ENCODE results near the gene GPX1. TPM values are rescaled to one million over a fixed set of nuclear protein-coding genes. Genes with fewer than 3 reads are reported as not detected.
A peak's percentile ranks its signal among the peaks of the same experiment; 100 is the strongest.
"Not testable (repeated sequence)": the region's sequence is repeated elsewhere in the genome, so short reads cannot be mapped to it uniquely, and the experiment has no call there.

Gene GPX1
- 128 and 148 TPM in 2 replicates for total RNA-seq (2014; rRNA removed; shearing (Covaris generic))

DNA sequence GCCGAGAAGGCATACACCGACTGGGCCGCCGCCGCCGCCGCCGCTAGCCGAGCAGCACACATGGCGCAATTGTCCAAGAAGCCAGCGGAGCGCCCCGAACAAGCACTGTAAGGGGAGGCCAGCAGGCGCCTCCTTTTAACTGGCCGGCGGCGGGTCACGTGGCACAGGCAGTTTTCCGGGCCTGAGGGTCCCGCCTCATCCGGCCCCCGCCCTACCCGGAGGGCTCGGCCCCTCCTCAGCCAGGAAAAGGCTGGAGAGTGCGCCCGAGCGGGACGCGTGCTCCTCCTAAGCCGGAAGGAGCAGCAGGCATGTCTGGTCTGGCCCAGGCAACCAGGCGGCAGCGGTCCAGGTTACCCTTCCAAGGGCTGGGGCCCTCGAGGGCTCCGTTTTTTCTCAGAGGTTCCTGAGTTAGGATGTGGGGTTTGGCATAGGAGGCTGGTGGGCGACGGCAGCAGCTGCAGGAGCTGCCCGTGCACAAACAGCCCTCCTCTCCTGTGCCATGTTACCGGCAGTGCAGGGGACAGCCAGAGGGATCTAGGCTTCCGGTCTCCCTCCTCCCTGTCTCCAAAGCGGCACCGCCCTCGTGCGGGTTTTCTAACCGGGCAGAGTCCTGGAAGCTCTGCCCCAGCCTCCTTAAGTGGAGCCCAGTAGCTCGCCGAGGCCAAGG lies at the start of gene GPX1:
Gene GPX1 (minus strand): TSS at position 137 of the 667 bp plus-strand sequence. CDS start 75 bp downstream, at position 62.
- Histone ChIP-seq H3K4me1 (peaks cover 16% of the 10 kb centered on the region), H3K9me3 (replicated peaks) (no peaks in the 10 kb centered on the region), H3K27me3 (no peaks in the 10 kb centered on the region), H3K27ac (peak within 1 kb of the TSS; percentile 82), H3K36me3 (peaks cover 49% of the 10 kb centered on the region), H3K4me3 (peak within 1 kb of the TSS; percentile 62)
- DNase-seq, result peak; percentile 96

DNA sequence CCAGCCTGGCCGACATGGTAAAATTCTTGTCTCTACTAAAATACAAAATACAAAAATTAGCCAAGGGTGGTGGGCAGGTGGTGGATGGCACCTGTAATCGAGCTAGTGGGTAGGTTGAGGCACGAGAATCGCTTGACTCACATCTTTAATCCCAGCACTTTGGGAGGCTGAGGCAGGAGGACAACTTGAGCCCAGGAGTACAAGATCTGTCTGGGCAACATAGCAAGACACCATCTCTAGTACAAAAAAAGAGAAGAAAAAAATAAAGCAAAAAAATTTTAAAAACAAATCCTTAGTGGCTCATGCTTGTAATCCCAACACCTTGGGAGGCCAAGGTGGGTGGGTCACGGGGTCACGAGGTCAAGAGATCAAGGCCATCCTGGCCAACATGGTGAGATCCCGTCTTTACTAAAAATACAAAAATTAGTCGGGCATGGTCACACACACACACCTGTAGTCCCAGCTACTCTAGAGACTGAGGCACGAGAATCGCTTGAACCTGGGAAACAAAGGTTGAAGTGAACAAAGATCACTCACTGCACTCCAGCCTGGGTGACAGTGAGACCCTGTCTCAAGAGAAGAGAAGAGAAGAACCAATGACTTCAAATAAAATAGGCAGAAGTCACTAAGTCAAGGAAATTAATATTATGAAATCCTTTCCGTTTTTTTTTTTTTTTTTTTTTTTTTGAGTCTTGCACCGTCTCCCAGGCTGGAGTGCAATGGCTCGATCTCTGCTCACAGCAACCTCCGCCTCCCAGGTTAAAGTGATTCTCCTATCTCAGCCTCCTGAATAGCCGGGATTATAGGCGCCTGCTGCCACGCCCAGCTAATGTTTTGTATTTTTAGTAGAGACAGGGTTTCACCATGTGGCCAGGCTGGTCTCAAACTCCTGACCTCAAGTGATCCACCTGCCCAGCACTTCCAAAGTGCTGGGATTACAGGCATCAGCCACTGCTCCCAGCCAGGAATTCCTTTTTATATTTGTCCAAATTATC lies 48.7 kb upstream of the GPX1 start:
- Histone ChIP-seq H3K27me3 (no peaks in the 10 kb centered on the region), H3K9me3 (replicated peaks) (no peaks in the 10 kb centered on the region), H3K36me3 (peaks cover 9% of the 10 kb centered on the region; the same call in 1 of the 2 replicates), H3K4me1 (peaks cover 14% of the 10 kb centered on the region; the same call in 1 of the 2 replicates), H3K4me3 (no peak overlapping the region), H3K27ac (no peak overlapping the region)
- no peak for DNase-seq

- H3K27ac ChIP-seq; DNase-seq; H3K27me3 ChIP-seq; H3K4me3 ChIP-seq; H3K9me3 ChIP-seq (replicated peaks): not testable (repeated sequence)
- H3K4me1 ChIP-seq, result peaks cover 12% of the 10 kb centered on the region; the same call in 1 of the 2 replicates
- H3K36me3 ChIP-seq, result peaks cover 11% of the 10 kb centered on the region
These were observed 47.4 kb upstream of the GPX1 start for GRCh38 chr3:49405570-49405969.

- Histone ChIP-seq H3K27me3 (no peaks in the 10 kb centered on the region), H3K4me3 (no peak overlapping the region), H3K27ac (no peak overlapping the region), H3K4me1 (0 out of 2 replicates have a peak, but pooled peaks cover 5% of the 10 kb centered on the region), H3K36me3 (peaks cover 7% of the 10 kb centered on the region), H3K9me3 (replicated peaks) (no peaks in the 10 kb centered on the region)
- DNase-seq, result no peak
These were observed 45.7 kb upstream of the GPX1 start for GRCh38 chr3:49403891-49404290.

- 0 out of 2 replicates have a peak, but pooled peaks cover 3% of the 10 kb centered on the region for H3K4me1 ChIP-seq
- no peak overlapping the region for H3K27ac ChIP-seq
- no peaks in the 10 kb centered on the region for H3K9me3 ChIP-seq (replicated peaks)
- no peak overlapping the region for H3K4me3 ChIP-seq
- H3K27me3 ChIP-seq, result no peaks in the 10 kb centered on the region
- no peak for DNase-seq
- H3K36me3 ChIP-seq, result peaks cover 7% of the 10 kb centered on the region
These were observed 43.6 kb upstream of the GPX1 start for GRCh38 chr3:49401766-49402165.

DNA sequence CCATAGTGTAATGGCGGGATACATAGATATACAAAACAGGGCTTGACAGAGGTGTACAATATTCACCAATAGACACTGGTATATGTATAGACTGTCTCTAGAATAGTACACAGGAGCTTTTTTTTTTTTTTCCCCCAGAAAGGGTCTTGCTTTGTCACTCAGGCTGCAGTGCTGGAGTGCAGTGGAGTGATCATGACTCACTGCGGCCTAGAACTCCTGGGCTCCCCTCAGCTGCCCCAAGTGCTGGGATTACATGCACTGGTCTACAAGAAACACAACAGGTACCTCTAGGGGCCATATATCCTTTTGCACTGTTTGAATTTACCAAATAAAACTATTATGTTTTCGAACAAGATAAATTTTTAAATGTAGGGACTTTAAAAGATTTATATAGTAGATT lies 41.3 kb upstream of the GPX1 start:
- peaks cover 22% of the 10 kb centered on the region for H3K36me3 ChIP-seq
- H3K27ac ChIP-seq, result no peak overlapping the region
- no peaks in the 10 kb centered on the region for H3K27me3 ChIP-seq
- H3K4me1 ChIP-seq, result no peaks in the 10 kb centered on the region
- DNase-seq, result no peak
- no peak overlapping the region for H3K4me3 ChIP-seq
- H3K9me3 ChIP-seq (replicated peaks), result no peaks in the 10 kb centered on the region

- peaks cover 24% of the 10 kb centered on the region for H3K36me3 ChIP-seq
- no peak overlapping the region for H3K4me3 ChIP-seq
- H3K27me3 ChIP-seq, result no peaks in the 10 kb centered on the region
- peak in 1 of 2 experiments; percentile 54 for DNase-seq
- no peak overlapping the region for H3K27ac ChIP-seq
- H3K9me3 ChIP-seq (replicated peaks), result no peaks in the 10 kb centered on the region
- no peaks in the 10 kb centered on the region for H3K4me1 ChIP-seq
These were observed 39.3 kb upstream of the GPX1 start for GRCh38 chr3:49397470-49397869.

GRCh38 chr3:49391310-49391709 lies 33.2 kb upstream of the GPX1 start:
- not testable (repeated sequence) for H3K4me1 ChIP-seq; H3K9me3 ChIP-seq (replicated peaks); H3K4me3 ChIP-seq; H3K27me3 ChIP-seq; DNase-seq; H3K27ac ChIP-seq
- H3K36me3 ChIP-seq, result peaks cover 25% of the 10 kb centered on the region

DNA sequence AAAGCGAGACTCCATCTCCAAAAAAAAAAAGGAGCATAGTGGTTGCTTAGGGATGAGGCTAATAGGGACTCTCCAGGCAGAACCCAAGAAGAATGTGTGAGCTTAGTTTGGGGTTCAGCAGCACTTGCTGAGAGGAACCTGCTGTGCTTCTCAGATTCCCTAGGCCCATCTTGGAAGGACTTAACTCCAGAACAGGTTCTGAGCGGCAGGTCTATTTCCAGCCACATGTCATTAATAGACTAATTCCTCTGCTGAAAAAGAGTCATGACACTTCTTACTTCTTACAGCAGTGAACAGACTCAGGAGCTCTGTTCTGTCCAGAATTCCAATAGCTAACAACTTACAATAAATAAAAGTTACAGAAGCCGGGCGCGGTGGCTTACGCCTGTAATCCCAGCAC lies 31.1 kb upstream of the GPX1 start:
- Histone ChIP-seq H3K9me3 (replicated peaks) (peaks cover 4% of the 10 kb centered on the region; the same call in 1 of the 2 replicates), H3K36me3 (peaks cover 9% of the 10 kb centered on the region; the same call in 1 of the 2 replicates), H3K4me3 (no peak overlapping the region), H3K27ac (no peak overlapping the region), H3K27me3 (no peaks in the 10 kb centered on the region), H3K4me1 (no peaks in the 10 kb centered on the region)
- DNase-seq, result no peak

DNA sequence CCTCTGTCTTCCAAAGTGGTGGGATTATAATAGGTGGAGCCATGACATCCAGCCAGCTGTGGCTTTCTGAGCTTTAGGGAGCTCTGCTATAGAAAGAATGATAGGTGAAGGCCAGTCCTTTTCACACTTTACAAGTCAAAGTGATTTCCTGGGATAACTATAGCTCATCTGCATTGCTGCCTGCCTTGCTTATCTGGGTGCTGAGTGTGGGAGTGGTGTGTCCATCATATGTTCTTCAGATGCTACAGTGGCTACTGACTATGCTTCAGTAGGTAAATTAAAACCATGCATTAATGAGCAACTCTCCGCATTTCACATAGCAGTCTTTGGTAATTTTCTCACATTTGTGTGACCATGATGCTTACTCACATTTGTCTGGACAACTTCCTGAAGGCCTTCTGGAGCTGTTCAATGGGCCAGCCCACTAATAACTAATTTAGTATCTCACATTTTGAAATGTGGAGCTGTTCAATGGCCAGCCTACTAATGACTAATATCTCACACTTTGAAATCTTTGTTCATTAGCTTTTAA lies 30.2 kb upstream of the GPX1 start:
- Histone ChIP-seq H3K36me3 (peaks cover 7% of the 10 kb centered on the region; the same call in 1 of the 2 replicates), H3K27ac (no peak overlapping the region), H3K4me3 (no peak overlapping the region), H3K4me1 (no peaks in the 10 kb centered on the region), H3K9me3 (replicated peaks) (peaks cover 4% of the 10 kb centered on the region; the same call in 1 of the 2 replicates), H3K27me3 (no peaks in the 10 kb centered on the region)
- DNase-seq, result no peak

- peaks cover 7% of the 10 kb centered on the region; the same call in 1 of the 2 replicates for H3K36me3 ChIP-seq
- H3K4me1 ChIP-seq, result no peaks in the 10 kb centered on the region
- no peak overlapping the region for H3K27ac ChIP-seq
- H3K9me3 ChIP-seq (replicated peaks), result peaks cover 4% of the 10 kb centered on the region; the same call in 1 of the 2 replicates
- no peaks in the 10 kb centered on the region for H3K27me3 ChIP-seq
- no peak for DNase-seq
- H3K4me3 ChIP-seq, result no peak overlapping the region
These were observed 29.6 kb upstream of the GPX1 start for GRCh38 chr3:49387721-49388120.

DNA sequence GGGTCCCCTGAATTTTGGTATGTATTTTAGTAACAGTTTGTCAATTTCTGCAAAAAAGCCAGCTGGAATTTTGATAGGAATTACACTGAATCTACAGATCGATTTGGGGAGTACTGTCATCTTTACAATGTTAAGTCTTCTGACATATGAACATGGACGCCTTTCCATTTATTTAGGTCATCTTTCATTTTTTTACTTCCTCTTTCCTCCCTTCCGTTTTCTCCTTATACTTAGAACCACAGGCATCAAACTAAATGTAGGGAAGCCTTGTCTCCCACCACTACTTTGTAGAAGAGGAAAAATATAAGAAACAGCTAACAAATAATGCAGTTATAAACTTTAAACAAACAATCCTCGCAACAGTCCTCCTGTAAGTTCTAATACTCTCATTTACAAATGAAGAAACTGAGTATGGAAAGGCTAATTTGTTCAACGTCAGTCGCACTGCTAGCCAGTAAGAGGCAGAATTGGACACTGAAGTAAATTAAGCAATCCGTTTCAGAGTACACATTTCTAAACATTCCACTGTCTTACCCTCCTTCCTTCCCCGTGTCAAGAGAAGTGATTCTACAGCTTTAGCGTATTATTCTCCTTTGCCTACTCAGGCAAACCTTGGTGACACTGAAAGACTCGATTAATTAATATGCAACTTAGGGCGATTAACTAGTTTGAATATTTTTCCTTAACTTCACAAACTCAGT lies 28.1 kb upstream of the GPX1 start:
- H3K27ac ChIP-seq, result no peak overlapping the region
- no peaks in the 10 kb centered on the region for H3K27me3 ChIP-seq
- no peak for DNase-seq
- no peaks in the 10 kb centered on the region for H3K4me1 ChIP-seq
- peaks cover 7% of the 10 kb centered on the region; the same call in 1 of the 2 replicates for H3K36me3 ChIP-seq
- H3K9me3 ChIP-seq (replicated peaks), result peaks cover 4% of the 10 kb centered on the region; the same call in 1 of the 2 replicates
- no peak overlapping the region for H3K4me3 ChIP-seq

GRCh38 chr3:49385617-49386016 lies 27.5 kb upstream of the GPX1 start:
- Histone ChIP-seq H3K4me3 (no peak overlapping the region), H3K4me1 (no peaks in the 10 kb centered on the region), H3K27ac (no peak overlapping the region), H3K9me3 (replicated peaks) (peaks cover 4% of the 10 kb centered on the region; the same call in 1 of the 2 replicates), H3K36me3 (peaks cover 7% of the 10 kb centered on the region; the same call in 1 of the 2 replicates), H3K27me3 (no peaks in the 10 kb centered on the region)
- DNase-seq, result no peak

- H3K9me3 ChIP-seq (replicated peaks), result peaks cover 4% of the 10 kb centered on the region; the same call in 1 of the 2 replicates
- H3K27me3 ChIP-seq, result no peaks in the 10 kb centered on the region
- H3K36me3 ChIP-seq, result peaks cover 14% of the 10 kb centered on the region; the same call in 1 of the 2 replicates
- no peak for DNase-seq
- H3K4me1 ChIP-seq, result peaks cover 4% of the 10 kb centered on the region
- no peak overlapping the region for H3K27ac ChIP-seq
- H3K4me3 ChIP-seq, result no peak overlapping the region
These were observed 25.2 kb upstream of the GPX1 start for GRCh38 chr3:49383387-49383786.
